Right lobe of liver (tissue), 4 donors: ENCODE results near the gene SPATA20.

ENCODE experiments used
- POLR2A ChIP-seq: fragments of 450-650 bp; IDR thresholded peaks from one replicate; pipeline ENCODE4 v1.6.1; 2017; ENCODE audit warnings: antibody characterized with exemption, mild to moderate bottlenecking
- TF ChIP-seq, protein P1 (sequence below), 4 donors: fragments of 200-600 bp in 3 of 4; fragments of 450-650 bp in 1 of 4; IDR thresholded peaks; one replicate each; pipeline versions ENCODE4 v1.5.1 to v1.8.0; 2016 to 2022; ENCODE audit warnings: antibody characterized with exemption in 4 of 4, mild to moderate bottlenecking in 2 of 4
- donor health status: DM: no; HTN: no; CAD: no.
- donor health status: DM: no; HTN: no; CAD: no.
- donor health status: DM: no; HTN: yes; CAD: no.

DNA sequence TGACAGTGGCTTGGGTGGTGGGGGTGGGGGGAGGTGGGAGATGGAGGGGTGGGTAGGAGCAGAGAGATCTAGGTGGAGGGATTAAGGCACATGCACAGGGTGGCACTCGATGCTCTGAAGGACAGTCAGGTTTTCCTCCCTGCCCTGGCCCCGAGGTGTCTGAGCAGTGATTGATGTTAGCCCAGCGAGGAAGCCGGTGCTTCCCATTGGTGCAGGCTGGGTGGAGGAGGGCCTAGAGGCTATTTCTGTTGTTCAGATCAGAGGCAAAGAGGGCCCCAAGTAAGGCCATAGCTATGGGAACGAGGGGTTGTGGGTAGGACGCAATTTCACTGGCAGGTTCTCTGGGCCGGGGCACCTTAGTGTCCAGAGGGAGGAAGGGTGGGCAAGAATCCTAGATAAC is 36.7 kb downstream of the SPATA20 start:
- TF ChIP-seq, protein P1, sequence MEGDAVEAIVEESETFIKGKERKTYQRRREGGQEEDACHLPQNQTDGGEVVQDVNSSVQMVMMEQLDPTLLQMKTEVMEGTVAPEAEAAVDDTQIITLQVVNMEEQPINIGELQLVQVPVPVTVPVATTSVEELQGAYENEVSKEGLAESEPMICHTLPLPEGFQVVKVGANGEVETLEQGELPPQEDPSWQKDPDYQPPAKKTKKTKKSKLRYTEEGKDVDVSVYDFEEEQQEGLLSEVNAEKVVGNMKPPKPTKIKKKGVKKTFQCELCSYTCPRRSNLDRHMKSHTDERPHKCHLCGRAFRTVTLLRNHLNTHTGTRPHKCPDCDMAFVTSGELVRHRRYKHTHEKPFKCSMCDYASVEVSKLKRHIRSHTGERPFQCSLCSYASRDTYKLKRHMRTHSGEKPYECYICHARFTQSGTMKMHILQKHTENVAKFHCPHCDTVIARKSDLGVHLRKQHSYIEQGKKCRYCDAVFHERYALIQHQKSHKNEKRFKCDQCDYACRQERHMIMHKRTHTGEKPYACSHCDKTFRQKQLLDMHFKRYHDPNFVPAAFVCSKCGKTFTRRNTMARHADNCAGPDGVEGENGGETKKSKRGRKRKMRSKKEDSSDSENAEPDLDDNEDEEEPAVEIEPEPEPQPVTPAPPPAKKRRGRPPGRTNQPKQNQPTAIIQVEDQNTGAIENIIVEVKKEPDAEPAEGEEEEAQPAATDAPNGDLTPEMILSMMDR (IDR thresholded peaks at IDR 0.05) = no peak
- no peak for TF ChIP-seq POLR2A
